ENCODE measurements around the gene ADO.

ADO gene

DNA sequence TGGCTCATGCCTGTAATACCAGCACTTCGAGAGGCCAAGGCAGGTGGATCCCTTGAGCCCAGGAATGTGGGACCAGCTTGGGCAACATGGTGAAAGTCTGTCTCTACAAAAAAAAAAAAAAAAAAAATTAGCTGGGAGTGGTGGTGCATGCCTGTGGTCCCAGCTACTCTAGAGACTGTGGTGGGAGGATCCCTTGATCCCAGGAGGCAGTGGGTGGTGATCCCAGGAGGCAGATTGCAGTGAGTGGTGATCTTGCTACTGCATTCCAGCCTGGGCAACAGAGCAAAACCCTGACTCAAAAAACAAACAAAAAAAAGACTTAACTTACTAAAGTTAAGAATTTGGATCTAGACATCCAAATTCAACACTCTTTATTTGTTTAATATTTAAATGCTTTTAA, 10.2 kb upstream of the ADO start:
- no peak for DNase-seq

DNA sequence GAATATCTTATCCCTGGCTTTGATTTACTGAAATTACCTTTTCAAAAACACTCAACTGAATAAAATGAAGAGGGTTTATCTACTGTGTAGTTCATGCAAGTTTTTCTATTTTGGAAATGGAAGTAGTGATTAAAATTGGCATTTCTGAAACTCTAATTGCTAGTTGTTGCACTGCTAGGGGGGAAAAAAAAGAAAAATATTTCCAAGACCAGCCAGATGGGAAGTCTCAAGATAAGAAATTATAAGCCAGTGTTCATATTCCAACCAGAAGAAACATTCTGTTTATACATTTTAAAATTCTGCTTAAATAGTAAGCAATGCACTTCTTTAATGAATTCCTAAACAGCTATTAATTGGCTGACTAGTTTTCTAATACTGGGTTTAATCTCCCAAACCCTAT, 9.4 kb upstream of the ADO start:
- no peak for DNase-seq

DNA sequence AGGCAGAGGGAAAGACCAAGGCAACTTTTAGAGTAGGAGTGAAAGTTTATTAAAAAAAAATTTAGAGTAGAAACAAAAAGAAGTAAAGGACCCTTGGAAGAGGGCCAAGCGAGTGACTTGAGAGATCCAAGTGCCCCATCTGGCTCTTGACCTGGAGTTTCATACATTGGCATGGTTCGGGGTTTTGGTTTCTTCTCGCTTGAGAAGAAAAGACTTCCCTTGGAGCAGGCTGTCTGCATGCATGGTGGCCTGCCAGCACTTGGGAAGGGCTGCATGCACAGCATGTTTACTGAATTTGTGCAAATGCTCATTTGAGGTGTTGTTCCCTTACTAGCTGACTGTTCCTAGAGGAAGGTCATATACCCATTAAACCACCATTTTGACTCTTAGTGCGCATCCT, 8.8 kb upstream of the ADO start:
- DNase-seq = no peak

DNA sequence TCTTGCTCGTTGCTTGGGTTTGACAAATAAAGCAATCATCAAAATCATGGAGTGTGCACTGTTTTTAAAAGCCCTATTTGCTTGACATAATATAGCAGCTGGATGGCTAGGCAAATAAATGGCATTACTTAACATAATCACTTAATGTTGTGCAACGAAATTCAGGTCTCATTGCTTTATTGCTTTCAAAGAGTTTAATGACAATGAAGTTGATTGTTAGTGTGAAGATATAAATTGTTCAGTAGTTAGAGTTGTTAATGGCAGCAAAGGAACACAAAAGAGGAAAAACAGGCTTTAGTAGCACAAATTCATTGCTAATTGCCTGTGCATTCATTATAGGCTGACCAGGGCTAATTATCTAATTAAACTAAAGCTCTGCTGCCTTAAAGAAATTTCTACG, 7.6 kb upstream of the ADO start:
- DNase-seq = no peak

DNA sequence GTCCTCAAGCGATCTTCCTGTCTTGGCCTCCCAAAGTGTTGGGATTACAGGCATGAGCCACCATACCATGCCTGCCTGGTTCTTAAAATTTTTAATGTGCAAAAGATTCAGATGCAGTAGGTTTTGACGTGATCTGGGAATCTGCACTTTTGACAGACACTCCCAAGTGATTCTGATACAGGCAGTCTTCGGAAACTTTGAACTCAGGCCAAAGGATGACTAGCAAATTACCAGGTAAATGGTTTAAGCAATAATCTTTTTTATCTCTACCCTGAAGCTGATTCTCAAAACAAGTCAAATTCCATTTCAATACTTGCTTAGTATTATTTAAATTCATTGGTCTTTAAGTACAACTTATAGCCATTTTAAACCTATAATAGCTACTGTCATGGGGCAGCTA, 2.6 kb upstream of the ADO start:
- DNase-seq = no peak

DNA sequence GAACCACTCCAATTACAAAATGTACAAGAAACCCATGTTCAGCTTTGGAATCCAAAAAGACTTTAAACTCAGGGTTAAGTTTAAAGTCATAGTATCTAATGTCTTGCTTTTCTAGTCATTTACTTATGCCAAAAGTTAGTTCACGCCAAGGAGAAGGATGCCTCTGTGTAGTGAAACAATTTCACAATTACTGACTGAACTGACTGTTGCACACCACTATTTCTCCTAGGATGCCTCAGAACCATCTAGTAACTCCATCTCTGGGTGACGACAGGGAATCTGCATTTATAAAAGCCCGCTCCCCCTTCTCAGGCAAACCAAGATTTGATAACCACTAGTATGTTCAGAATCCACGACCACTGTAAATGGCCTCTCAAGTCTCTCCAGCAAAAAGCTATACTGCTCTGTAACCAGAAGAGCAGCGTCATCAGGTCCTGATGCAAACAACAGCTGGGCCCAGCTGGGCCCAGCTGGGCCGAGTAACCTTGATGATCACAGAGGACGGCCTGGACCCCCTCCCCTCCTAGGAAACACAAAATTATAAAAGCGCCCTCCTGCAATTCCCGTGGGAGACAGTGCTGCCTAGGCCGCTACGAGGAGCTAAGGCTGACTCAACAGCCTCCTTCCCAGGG, 680 bp upstream of the ADO start:
- peak; percentile 57 for DNase-seq

DNA sequence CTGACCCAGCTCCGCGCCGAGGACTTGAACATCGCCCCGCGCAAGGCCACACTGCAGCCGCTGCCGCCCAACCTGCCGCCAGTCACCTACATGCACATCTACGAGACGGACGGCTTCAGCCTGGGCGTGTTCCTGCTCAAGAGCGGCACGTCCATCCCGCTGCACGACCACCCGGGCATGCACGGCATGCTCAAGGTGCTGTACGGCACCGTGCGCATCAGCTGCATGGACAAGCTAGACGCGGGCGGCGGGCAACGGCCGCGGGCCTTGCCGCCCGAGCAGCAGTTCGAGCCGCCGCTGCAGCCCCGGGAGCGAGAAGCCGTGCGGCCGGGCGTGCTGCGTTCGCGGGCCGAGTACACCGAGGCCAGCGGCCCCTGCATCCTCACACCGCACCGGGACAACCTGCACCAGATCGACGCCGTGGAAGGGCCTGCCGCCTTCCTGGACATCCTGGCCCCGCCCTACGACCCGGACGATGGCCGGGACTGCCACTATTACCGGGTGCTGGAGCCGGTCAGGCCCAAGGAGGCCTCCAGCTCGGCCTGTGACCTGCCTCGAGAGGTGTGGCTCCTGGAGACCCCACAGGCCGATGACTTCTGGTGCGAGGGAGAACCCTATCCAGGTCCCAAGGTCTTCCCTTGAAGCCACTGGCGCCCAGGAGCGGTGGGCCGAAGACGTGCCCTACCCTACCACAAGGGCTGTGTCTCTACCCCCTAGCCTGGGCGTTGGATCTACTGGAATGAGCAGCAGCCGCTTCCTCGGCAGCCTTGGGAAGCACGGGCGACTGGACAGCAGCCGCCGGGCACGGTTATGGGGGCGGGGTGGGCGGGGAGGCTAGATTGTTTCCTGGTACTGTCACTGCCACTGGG, 945 bp downstream of the ADO start:
- DNase-seq = peak; percentile 32

DNA sequence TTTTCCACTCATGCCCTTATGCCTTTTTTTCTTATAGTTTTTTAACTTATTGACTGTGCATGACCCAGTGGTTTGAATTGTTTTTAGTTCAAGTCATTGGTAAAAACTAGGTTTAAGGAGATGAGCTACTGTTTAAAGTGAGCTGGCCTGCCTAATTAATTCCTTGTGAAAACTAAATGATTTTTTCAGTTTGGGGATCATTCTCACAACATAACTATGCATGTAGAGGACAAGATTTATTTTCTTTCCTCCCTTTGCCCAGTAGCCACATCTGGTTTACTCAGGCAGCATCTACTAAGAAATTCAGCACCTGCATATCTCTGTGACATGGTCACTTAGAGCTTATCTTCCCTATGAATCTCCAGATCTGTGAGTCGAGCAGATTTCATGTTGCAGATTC, 1.7 kb downstream of the ADO start:
- peak; percentile 6 for DNase-seq

DNA sequence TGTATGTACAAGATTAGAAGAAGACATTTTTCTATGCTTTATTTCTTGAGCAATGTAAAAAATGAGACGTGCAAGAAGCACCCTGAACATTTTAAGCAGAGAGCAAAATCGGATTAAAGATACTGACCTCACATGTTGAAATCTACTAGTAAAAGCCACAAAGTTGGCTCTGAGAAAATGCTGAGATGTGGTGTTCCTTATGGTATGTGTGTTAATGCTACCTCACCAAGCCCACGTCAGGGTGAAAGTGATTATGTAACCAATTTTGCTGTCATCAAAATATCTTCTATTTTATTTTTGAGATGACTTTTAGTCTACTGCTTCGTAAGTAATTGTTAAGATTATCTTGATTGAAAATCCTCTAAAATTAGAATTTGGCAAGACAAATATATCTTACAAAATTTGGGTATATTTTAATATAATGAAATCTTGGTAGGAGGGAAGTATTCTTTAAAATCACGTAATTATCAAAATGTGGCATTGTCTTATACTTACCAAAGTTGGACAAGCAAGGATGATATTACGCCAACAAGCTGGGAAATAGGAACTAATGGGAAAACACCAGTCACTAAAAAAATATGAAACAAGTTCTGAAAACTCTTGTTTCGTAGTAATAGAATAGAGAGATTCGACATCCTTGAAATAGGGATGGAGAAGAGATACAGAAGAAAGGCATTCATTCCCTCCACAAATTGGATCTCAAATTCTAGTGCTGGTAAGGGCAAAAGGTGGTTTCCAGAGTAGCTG, 5.8 kb downstream of the ADO start:
- no peak for DNase-seq

DNA sequence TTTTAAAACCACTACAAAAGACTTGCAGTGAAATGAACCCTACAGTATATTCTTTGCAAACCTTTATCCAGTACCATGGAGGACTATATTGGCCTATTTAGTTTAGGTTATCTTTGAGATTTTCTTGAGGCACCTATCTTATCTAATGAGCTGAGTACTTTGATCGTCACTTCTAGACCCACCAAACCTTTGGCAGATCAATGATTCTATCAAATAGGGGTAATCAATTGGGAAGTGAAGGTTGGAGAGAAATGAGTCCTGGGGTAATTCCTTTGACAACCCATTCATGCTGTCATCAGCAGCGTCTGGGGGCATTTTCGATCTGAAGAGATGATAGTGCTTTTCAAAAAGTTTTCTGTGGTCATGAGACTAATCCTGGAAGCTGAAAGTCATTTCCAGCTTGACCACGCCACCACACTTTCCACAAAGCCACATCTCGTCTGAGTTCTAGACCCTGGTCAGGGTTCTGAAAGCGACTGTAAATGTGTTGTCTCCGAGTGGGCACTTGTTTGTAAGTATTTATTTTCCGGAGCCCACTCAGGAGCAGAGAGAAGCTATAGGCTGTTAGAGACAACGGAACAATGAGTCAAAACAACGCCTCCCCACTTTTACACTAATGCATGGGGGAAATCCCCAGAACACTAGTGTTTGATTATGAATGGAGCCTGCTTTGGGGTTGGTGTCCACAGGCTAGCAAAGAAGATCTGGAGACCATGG, 6.8 kb downstream of the ADO start:
- no peak for DNase-seq

DNA sequence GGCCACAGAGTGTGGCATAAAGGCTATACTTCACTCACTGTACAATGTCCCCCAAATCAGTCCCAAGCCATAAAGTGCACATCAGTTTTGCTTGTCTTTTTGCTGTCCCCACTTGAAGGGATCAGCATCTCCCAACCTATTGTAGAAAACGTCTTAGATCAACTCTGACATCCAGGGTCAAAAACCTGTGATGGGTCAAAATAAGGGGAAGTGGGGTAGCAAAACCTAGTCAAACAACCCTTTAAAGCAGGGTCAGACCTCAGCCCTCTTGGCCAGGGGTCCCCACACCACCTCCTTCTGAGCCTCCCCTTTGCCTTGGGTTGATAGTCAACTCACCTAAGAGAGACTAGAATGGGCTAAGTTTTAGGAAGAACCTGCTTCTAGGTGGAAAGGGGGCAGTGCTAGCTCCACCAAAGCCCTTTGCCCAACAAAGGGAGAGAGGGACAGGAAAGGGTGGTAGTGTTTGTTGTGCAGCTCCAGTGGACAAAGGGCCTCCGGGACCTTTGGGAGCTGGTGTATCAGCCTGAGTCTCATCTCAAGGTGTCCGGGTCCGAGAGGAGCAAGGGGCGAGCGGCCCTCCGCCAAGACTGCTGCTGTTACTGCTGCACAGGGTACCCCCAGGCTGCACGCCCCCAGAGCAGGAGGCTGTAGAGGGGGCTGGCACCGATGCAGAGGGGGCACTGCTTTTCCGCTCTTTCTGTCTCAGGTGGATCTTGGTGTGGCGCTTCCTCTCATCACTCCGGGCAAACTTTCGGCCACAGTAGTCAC, 8.3 kb downstream of the ADO start:
- DNase-seq = no peak

DNA sequence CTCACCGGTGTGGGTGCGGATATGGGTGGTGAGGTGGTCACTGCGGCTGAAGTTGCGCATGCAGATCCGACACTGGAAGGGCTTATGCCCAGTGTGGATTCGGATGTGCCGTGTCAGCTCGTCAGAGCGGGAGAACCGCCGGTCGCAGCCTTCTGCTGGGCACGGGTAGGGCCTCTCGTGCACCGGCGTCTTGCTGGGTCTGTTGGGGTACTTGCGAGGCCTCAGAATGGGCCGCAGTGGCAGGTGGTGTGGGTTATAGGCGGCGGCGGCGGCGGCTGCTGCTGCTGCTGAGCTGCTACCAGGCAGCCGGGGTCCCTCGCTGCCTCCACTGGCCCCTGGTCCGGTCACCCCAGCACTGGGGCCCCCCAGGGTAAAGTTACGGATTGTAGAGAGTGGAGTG, 8.9 kb downstream of the ADO start:
- no peak for DNase-seq

DNA sequence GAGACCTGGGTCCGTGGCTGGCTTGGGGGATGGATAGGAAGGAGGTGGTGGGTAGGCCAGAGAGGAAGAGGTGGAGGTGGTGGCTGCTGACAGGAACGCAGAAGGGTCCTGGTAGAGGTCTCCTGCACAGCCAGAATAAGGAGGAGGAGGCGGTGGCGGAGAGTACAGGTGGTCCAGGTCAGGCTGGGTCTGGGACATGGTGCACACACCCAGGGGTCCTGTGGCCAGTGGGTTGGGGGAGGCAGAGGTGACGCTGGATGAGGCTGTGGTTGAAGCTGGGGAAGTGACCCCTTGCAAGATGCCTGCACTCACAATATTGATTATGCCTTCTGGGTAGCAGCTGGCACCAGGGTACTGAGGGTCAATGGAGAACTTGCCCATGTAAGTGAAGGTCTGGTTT, 9.5 kb downstream of the ADO start:
- no peak for DNase-seq

DNA sequence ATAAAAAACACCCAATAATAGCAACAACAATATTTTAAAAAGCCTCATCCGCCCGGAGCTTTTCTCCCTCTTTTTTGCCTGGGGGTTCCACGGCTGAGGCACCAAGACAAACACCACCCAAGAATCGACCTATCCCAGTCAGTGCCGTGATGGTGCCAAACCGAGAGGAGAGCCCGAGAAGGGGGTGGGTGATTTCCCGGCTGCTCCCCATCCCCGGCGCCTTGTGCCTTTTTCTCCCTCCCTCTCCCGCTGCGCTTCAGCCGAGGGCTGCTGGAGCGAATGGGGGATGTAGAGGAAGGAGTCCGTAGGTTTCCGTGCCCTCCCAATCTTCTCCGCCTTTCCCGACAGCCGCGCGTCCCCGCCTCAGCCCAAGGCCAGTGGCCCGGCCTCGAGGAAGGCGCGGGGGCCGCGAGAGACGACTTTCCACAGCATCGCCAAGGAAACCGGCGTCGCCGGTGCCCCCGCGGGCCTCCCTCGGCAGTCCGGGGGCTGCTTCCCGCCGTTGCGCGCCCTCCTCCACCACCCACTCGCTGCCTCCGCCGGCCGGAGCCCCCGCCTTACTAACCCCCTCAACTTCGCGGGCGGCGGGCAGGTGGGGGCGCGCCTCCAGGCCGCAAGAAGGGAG, 10.3 kb downstream of the ADO start:
- no peak for DNase-seq

DNA sequence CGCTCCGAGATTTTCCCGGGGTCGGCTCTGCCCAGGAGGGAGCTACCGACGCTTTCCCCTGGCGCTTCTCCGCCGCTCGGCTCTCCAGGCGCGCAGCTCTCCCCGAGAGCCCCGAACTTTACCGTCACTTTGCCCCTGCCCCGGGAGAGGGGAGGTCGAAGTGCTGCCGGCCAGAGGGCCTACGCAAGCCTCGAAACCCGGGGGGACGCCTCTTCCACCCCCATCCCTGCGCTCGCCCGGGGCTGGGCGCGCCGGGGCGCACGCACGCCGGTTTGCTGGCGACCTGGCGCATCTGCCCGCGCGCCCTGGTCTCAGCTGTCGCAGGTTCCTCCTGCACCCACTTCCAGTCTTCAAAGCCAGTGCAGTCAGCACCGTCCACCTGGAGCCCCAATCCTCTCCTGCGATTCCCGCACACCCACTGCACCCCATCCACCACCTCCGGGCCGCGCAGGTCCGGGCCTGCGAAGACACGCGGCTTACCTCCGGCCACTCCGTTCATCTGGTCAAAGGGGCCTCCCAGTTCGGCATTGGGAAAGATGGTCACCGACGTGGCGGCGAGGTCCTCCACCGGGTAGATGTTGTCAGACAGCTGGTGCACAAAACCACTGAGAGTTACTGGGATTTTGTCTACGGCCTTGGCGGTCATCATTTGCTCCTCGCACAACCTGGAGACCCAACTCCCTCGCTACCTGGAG, 11.0 kb downstream of the ADO start:
- DNase-seq = no peak

DNA sequence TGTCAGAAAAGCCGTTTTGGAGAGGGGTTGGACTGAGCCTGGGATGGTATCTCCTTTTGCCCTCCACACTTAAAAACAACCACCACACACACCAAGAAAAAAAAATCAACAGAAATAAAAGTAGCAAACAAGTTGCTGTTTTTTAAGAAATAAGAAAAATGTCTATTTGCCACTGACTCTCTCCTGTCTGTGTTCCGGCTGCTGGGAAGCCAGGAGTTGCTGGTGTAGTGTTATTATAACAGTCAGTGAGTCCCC, 11.5 kb downstream of the ADO start:
- DNase-seq = no peak

DNA sequence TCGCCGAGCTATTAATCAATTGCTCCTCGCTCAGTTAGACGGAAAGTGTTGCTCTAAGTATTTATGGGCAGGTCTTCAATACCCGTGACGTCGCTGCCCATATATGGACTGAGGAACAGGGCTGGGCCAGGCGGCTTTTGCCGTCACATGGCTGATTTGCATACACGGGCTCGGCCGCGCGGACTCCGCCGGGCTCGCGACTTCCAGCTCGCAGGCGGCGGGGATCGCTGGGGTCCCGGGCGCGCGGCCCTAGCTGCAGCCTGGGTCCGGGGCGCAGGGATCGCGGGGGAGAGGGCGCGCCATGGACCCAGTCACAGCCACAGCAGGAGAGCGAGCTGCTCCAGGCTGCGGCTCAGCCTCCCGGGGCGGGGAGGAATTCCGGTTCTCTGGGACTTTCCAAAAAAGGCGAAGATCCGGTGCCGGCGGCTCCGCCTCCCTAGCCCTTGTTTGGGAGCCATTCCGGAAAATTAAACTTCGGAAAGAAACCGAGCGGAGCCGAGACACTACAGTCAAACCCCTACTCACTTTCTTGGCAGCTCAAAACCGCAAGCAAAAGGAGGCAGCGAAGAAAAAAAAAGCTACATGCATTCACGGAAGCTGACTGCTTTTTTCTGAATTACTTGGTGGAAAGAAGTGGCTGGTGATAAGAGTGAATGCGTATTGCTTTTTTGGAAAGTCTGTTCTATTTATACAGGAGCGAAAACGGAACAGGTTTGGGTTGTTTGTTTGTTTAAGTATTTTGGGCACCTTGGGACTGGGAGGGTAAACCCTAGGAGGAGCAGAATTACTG, 12.0 kb downstream of the ADO start, which contains the start of gene EGR2:
Gene EGR2 (minus strand): TSS at position 36 of the 790 bp plus-strand sequence. CDS start 337 bp downstream, outside the sequence.
- peak; percentile 95 for DNase-seq

DNA sequence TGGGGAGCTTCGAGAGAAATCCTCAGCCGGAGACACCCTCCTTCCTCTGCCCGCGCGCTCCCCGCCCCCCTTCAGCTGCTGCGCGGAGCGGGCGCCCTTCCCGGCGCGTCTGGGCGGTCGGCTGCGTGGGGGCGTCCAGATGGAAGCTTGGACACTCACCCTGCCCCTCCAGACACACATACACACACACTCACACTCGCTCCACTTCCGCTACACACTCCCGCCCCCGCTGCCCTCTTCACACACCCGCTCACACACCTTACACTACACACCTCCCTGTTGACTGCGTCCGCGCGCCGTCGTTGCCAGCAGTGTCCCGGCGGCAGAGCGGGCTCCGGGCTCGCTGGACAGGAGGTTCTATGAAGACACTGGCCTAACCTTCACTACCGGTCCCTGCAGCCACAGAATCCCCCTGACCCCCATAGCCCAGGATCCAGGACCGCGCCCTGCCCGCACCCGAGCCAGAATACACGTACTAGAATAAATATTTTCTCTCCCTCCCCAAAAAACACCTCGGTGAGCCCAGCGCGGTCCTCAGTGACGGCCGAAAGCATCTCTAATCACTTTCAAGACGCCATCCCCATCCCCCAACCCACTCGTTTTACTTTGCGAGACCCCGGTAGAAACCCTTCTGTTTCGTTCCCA, 12.7 kb downstream of the ADO start:
- peak; percentile 2 for DNase-seq

DNA sequence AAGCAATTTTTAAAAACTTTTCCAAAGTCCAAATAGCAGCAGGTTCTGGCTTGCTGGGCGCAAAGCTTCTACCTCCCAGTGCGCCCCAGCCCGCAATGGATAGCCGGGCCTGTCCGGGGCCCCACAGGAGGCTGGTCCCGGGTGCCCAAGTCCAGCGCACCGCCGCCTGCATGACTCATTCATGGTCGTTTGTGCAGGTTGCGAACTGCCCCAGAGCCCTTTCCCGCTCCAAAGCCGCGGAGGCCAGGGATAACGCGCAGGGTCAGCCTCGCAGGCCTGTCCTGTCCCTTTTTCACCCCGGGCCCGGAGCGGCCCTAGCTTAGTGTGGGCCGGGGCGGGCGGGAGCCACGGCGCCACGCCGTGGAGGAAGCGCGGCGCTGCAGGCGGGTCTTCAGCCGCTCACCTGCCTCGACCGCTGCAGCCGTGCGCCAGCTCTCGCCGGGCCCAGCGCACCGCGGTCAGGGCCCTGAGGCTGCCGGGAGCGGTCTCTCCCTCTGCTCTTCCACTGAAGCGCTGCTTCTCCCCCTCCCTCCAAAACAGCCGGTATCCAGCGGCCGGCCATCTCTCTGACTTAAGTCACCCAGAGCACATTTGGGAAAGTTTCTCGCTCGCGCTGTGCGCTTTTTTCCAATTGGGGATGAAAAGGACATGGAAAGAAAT, 13.4 kb downstream of the ADO start:
- DNase-seq = peak; percentile 61
